ENCODE results near the gene EDAR. TPM values are rescaled to one million over a fixed set of nuclear protein-coding genes. Genes with fewer than 3 reads are reported as not detected.

Gene EDAR
- total RNA-seq, 3 donors from 2014 or later (not counting 1 experiment from before 2014, with no cell fraction given) = 0.11 to 0.23 TPM; not detected in 1

DNA sequence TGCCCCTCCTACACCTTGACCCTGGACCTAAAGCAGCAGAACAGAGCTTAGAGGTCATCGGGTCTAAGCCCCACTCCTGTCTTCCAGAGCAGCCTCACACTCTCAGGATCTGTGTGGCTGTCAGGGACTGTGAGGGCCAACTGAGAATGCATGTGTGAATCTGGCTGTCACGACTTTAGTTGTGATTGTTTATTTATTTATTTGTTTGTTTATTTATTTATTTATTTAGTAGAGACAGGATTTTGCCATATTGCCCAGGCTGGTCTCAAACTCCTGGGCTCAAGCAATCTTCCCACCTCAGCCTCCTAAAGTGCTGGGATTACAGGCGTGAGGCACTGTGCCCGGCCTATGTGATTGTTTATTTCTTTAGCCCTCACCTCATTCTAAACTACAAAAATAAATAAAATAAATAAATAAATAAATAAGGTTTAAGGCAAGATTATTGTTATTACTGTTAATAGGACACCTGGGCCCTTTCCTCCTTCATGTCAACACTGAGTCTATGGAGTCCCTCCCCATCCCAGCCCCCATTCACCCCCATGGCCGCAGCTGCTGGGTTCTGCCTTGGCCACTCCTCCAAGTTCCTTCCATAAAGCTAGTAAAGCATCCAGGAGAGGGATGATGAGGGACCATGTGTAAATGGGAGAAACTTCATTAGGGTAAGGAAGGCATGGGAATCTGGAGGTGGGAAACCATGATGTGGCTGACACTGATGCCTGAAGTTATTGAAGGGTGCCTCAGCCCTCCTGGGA is 39.9 kb upstream of the EDAR start:
- WGBS (ENCODE audit: insufficient coverage) = 100% methylated on average over 2 of the region's 5 CpGs
- H3K9me3 ChIP-seq (ENCODE audit: control insufficient read depth, insufficient read depth, low read length) = no peaks in the 10 kb centered on the region
- Mint-ChIP-seq H3K27ac (peak overlapping the region in 1 of 2 donors; percentile 58), H3K4me3 (no peak overlapping the region), H3K4me1 (peaks cover 16 to 35% of the 10 kb centered on the region in 2 donors), H3K9me3 (no peaks in the 10 kb centered on the region), H3K27me3 (ENCODE audit: low read depth in 2 of 2) (no peaks in the 10 kb centered on the region), H3K36me3 (no peaks in the 10 kb centered on the region)
- H3K36me3 ChIP-seq (ENCODE audit: control insufficient read depth, insufficient read depth, low read length) = no peaks in the 10 kb centered on the region
- intact Hi-C loops (cut with micrococcal nuclease) = no loop called here
- ATAC-seq (no peak), DNase-seq (no peak)
- TF ChIP-seq, protein P1, sequence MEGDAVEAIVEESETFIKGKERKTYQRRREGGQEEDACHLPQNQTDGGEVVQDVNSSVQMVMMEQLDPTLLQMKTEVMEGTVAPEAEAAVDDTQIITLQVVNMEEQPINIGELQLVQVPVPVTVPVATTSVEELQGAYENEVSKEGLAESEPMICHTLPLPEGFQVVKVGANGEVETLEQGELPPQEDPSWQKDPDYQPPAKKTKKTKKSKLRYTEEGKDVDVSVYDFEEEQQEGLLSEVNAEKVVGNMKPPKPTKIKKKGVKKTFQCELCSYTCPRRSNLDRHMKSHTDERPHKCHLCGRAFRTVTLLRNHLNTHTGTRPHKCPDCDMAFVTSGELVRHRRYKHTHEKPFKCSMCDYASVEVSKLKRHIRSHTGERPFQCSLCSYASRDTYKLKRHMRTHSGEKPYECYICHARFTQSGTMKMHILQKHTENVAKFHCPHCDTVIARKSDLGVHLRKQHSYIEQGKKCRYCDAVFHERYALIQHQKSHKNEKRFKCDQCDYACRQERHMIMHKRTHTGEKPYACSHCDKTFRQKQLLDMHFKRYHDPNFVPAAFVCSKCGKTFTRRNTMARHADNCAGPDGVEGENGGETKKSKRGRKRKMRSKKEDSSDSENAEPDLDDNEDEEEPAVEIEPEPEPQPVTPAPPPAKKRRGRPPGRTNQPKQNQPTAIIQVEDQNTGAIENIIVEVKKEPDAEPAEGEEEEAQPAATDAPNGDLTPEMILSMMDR (IDR thresholded peaks at IDR 0.05) = no peak
- peaks cover 27% of the 10 kb centered on the region for H3K4me1 ChIP-seq (ENCODE audit: control insufficient read depth, insufficient read depth, low read length)
- H3K4me3 ChIP-seq (ENCODE audit: low read length) = no peak overlapping the region
- H3K27me3 ChIP-seq (ENCODE audit: control insufficient read depth, insufficient read depth, low read length) = no peaks in the 10 kb centered on the region
- H3K27ac ChIP-seq (ENCODE audit: low read length) = no peak overlapping the region

DNA sequence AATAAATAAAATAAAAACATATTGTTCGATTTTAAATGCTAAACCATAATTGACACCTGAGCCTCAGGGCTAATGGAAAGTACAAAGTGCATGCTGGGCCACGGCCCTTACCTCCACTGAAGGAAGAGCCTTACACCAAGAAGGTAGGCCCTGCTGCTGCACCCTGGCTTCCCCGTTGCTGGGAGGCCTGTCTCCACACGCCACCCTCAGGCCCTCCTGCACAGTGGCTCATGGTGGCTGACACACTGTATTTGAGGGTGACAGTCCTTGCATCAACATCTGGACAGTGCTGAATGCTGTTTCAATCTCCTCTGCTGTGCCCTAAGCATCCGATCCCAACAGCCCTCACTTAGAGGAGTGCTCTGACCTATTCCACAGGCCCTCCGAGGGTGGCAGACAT is 39.3 kb upstream of the EDAR start:
- no peaks in the 10 kb centered on the region for H3K9me3 ChIP-seq (ENCODE audit: control insufficient read depth, insufficient read depth, low read length)

DNA sequence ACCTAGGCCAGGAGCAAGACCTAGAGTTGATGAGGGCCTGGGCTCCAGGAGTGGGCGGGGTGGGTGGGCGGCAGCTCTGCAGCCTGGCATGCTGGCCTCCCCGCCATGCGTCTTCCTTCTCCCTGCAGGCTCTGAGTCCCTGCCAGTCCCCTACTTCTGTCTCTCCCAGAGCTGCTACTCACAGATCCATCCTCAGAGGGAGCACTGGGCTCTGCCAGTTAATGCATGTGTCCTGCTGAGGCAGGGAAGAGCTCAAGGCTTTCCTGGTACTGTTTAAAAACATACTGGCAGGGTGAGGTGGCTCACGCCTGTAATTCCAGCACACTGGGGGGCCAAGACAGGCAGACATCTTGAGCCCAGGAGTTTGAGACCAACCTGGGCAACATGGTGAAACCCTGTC is 38.7 kb upstream of the EDAR start:
- no peak overlapping the region for H3K27ac Mint-ChIP-seq
- intact Hi-C loops (cut with micrococcal nuclease) = no loop called here
- H3K36me3 Mint-ChIP-seq = no peaks in the 10 kb centered on the region
- DNase-seq (no peak), ATAC-seq (no peak)
- peaks cover 11 to 27% of the 10 kb centered on the region in 2 donors for H3K4me1 Mint-ChIP-seq
- H3K4me3 Mint-ChIP-seq = no peak overlapping the region
- no peaks in the 10 kb centered on the region for H3K9me3 Mint-ChIP-seq
- Histone ChIP-seq H3K27me3 (ENCODE audit: control insufficient read depth, insufficient read depth, low read length) (no peaks in the 10 kb centered on the region), H3K4me3 (ENCODE audit: low read length) (no peak overlapping the region), H3K9me3 (ENCODE audit: control insufficient read depth, insufficient read depth, low read length) (no peaks in the 10 kb centered on the region), H3K27ac (ENCODE audit: low read length) (no peak overlapping the region), H3K4me1 (ENCODE audit: control insufficient read depth, insufficient read depth, low read length) (peaks cover 15% of the 10 kb centered on the region), H3K36me3 (ENCODE audit: control insufficient read depth, insufficient read depth, low read length) (no peaks in the 10 kb centered on the region)
- H3K27me3 Mint-ChIP-seq (ENCODE audit: low read depth in 2 of 2) = no peaks in the 10 kb centered on the region
- 95% methylated on average over 5 of the region's 5 CpGs for WGBS (ENCODE audit: insufficient coverage)
- TF ChIP-seq, protein P1 (IDR thresholded peaks at IDR 0.05) = no peak

More for the DNA sequence above, 39.3 kb upstream of the EDAR start:
- Histone ChIP-seq H3K36me3 (ENCODE audit: control insufficient read depth, insufficient read depth, low read length) (no peaks in the 10 kb centered on the region), H3K27me3 (ENCODE audit: control insufficient read depth, insufficient read depth, low read length) (no peaks in the 10 kb centered on the region), H3K4me3 (ENCODE audit: low read length) (no peak overlapping the region), H3K27ac (ENCODE audit: low read length) (no peak overlapping the region), H3K4me1 (ENCODE audit: control insufficient read depth, insufficient read depth, low read length) (peaks cover 21% of the 10 kb centered on the region)
- 89% methylated on average over 6 of the region's 6 CpGs for WGBS (ENCODE audit: insufficient coverage)
- H3K36me3 Mint-ChIP-seq = no peaks in the 10 kb centered on the region
- intact Hi-C loops (cut with micrococcal nuclease) = no loop called here
- TF ChIP-seq, protein P1 (IDR thresholded peaks at IDR 0.05) = no peak
- H3K4me3 Mint-ChIP-seq = no peak overlapping the region
- H3K4me1 Mint-ChIP-seq = peaks cover 15 to 33% of the 10 kb centered on the region in 2 donors
- H3K27me3 Mint-ChIP-seq (ENCODE audit: low read depth in 2 of 2) = no peaks in the 10 kb centered on the region
- DNase-seq (peak in 1 of 2 donors; percentile 41), ATAC-seq (no peak)
- peak overlapping the region in 1 of 2 donors; percentile 58 for H3K27ac Mint-ChIP-seq
- no peaks in the 10 kb centered on the region for H3K9me3 Mint-ChIP-seq
